HPDE6-E6E7 (cell line): ENCODE data around the gene IL6.
"Not testable (repeated sequence)": the region's sequence is repeated elsewhere in the genome, so short reads cannot be mapped to it uniquely, and the experiment has no call there.

Experiments used
- DNase-seq: peaks from one replicate; pipeline ENCODE4 v3.0.0; 2011; ENCODE audit warnings: missing footprints; ENCODE audit errors: extremely low spot score

Gene IL6

GRCh38 chr7:22703978-22704610 lies 22.9 kb upstream of the IL6 start:
- DNase-seq: not testable (repeated sequence)

- DNase-seq: not testable (repeated sequence)
These were observed 22.3 kb upstream of the IL6 start for GRCh38 chr7:22704722-22705121.

GRCh38 chr7:22705874-22706273 lies 21.1 kb upstream of the IL6 start:
- not testable (repeated sequence) for DNase-seq

GRCh38 chr7:22707026-22707691 lies 19.8 kb upstream of the IL6 start:
- DNase-seq: not testable (repeated sequence)

GRCh38 chr7:22708214-22708613 lies 18.8 kb upstream of the IL6 start:
- DNase-seq: not testable (repeated sequence)

GRCh38 chr7:22708677-22709061 lies 18.3 kb upstream of the IL6 start:
- not testable (repeated sequence) for DNase-seq

- DNase-seq: not testable (repeated sequence)
These were observed 17.8 kb upstream of the IL6 start for GRCh38 chr7:22709062-22709829.

GRCh38 chr7:22709857-22710256 lies 17.1 kb upstream of the IL6 start:
- no peak for DNase-seq

- DNase-seq: no peak
These were observed 14.0 kb upstream of the IL6 start for GRCh38 chr7:22712999-22713398.

GRCh38 chr7:22713463-22713862 lies 13.5 kb upstream of the IL6 start:
- DNase-seq: no peak

GRCh38 chr7:22715969-22716368 lies 11.0 kb upstream of the IL6 start:
- no peak for DNase-seq

- no peak for DNase-seq
These were observed 9.2 kb upstream of the IL6 start for GRCh38 chr7:22717760-22718159.

- DNase-seq: no peak
These were observed 8.7 kb upstream of the IL6 start for GRCh38 chr7:22718200-22718711.

GRCh38 chr7:22718911-22719420 lies 8.0 kb upstream of the IL6 start:
- no peak for DNase-seq

GRCh38 chr7:22720791-22721786 lies 5.9 kb upstream of the IL6 start:
- no peak for DNase-seq

GRCh38 chr7:22722536-22723180 lies 4.3 kb upstream of the IL6 start:
- no peak for DNase-seq

GRCh38 chr7:22723181-22723601 lies 3.8 kb upstream of the IL6 start:
- DNase-seq: no peak

GRCh38 chr7:22723637-22724036 lies 3.4 kb upstream of the IL6 start:
- DNase-seq: no peak

- no peak for DNase-seq
These were observed 2.1 kb upstream of the IL6 start for GRCh38 chr7:22724861-22725260.

- DNase-seq: no peak
These were observed 1.4 kb upstream of the IL6 start for GRCh38 chr7:22725585-22725984.
